Trophoblast cell (in vitro differentiated cells and primary cell): Measurements from ENCODE around the gene FRAS1.

Experiments used
- DNase-seq, 2 donors: peaks; one replicate each; pipeline ENCODE4 v3.0.0-alpha.2; 2016
- H2AFZ ChIP-seq: 2 replicates; pipeline ENCODE4 v1.6.1; 2013; ENCODE audit warnings: low read length, moderate library complexity, mild to moderate bottlenecking; ENCODE audit not compliant: insufficient read depth, poor library complexity
- H2AK5ac ChIP-seq: 2 replicates; pipeline ENCODE4 v1.6.1; 2013; ENCODE audit warnings: mild to moderate bottlenecking, low read length
- H2BK120ac ChIP-seq: 2 replicates; pipeline ENCODE4 v1.6.1; 2013; ENCODE audit warnings: low read length, mild to moderate bottlenecking, moderate library complexity; ENCODE audit not compliant: insufficient read depth, poor library complexity
- H2BK12ac ChIP-seq: 2 replicates; pipeline ENCODE4 v1.6.1; 2013; ENCODE audit warnings: mild to moderate bottlenecking, low read length, moderate library complexity
- H2BK5ac ChIP-seq: 2 replicates; pipeline ENCODE4 v1.6.1; 2013; ENCODE audit warnings: low read length, low read depth, moderate library complexity, mild to moderate bottlenecking; ENCODE audit not compliant: poor library complexity
- H3K14ac ChIP-seq: 2 replicates; pipeline ENCODE4 v1.6.1; 2013; ENCODE audit warnings: mild to moderate bottlenecking, low read length
- H3K18ac ChIP-seq: 2 replicates; pipeline ENCODE4 v1.6.1; 2013; ENCODE audit warnings: mild to moderate bottlenecking, low read length
- H3K23ac ChIP-seq: 2 replicates; pipeline ENCODE4 v1.6.1; 2013; ENCODE audit warnings: low read length
- H3K27ac ChIP-seq: 2 replicates; pipeline ENCODE4 v1.5.1; 2013; ENCODE audit warnings: low read depth, mild to moderate bottlenecking, inconsistent platforms, low read length, moderate library complexity
- H3K27me3 ChIP-seq: 2 replicates; pipeline ENCODE4 v1.6.1; 2013; ENCODE audit warnings: inconsistent platforms, mild to moderate bottlenecking, low read length, moderate library complexity; ENCODE audit not compliant: insufficient read depth
- H3K36me3 ChIP-seq, 2 experiments: 1 replicate in 1 of 2; 2 replicates in 1 of 2; pipeline ENCODE4 v1.6.1; 2013; ENCODE audit warnings: low read length in 2 of 2, mild to moderate bottlenecking in 2 of 2, moderate library complexity in 1 of 2; ENCODE audit not compliant: insufficient read depth in 2 of 2, control insufficient read depth in 1 of 2
- H3K4ac ChIP-seq: 2 replicates; pipeline ENCODE4 v1.6.1; 2013; ENCODE audit warnings: low read depth, mild to moderate bottlenecking, low read length, moderate library complexity
- H3K4me1 ChIP-seq, 2 experiments: 1 replicate in 1 of 2; 2 replicates in 1 of 2; pipeline ENCODE4 v1.6.1; 2013; ENCODE audit warnings: low read length in 2 of 2, mild to moderate bottlenecking in 2 of 2, moderate library complexity in 1 of 2; ENCODE audit not compliant: insufficient read depth in 2 of 2, control insufficient read depth in 1 of 2
- H3K4me2 ChIP-seq: 2 replicates; pipeline ENCODE4 v1.6.1; 2013; ENCODE audit warnings: inconsistent platforms, mild to moderate bottlenecking, low read length, moderate library complexity
- H3K4me3 ChIP-seq: 2 replicates; pipeline ENCODE4 v1.5.1; 2013; ENCODE audit warnings: mild to moderate bottlenecking, low read depth, low read length, inconsistent platforms
- H3K79me1 ChIP-seq: one replicate; pipeline ENCODE4 v1.6.1; 2013; ENCODE audit warnings: low read length
- H3K79me2 ChIP-seq: 2 replicates; pipeline ENCODE4 v1.6.1; 2013; ENCODE audit warnings: low read length, mild to moderate bottlenecking; ENCODE audit not compliant: control insufficient read depth, insufficient read depth, poor library complexity
- H3K9ac ChIP-seq: 2 replicates; pipeline ENCODE4 v1.6.1; 2013; ENCODE audit warnings: mild to moderate bottlenecking, low read length
- H3K9me3 ChIP-seq: 2 replicates; pipeline ENCODE4 v1.6.1; 2013; ENCODE audit warnings: low read depth, mild to moderate bottlenecking, control low read depth, inconsistent platforms, low read length; ENCODE audit not compliant: insufficient read depth
- H4K12ac ChIP-seq: 2 replicates; pipeline ENCODE4 v1.6.1; 2013; ENCODE audit warnings: low read depth, mild to moderate bottlenecking, low read length, moderate library complexity
- H4K8ac ChIP-seq: 2 replicates; pipeline ENCODE4 v1.6.1; 2013; ENCODE audit warnings: low read depth, mild to moderate bottlenecking, low read length, moderate library complexity
- H4K91ac ChIP-seq: one replicate; pipeline ENCODE4 v1.6.1; 2013; ENCODE audit warnings: low read depth, mild to moderate bottlenecking, low read length, moderate library complexity
- WGBS: extraction: QIAGEN DNeasy Blood & Tissue Kit; methylation state at CpG from one replicate; pipeline ENCODE4 v1.1.7; 2013; ENCODE audit warnings: missing lambda C conversion rate; ENCODE audit not compliant: insufficient read length, insufficient coverage; ENCODE audit errors: extremely low coverage; 5-methylcytosine and 5-hydroxymethylcytosine counted together

FRAS1 gene

DNA sequence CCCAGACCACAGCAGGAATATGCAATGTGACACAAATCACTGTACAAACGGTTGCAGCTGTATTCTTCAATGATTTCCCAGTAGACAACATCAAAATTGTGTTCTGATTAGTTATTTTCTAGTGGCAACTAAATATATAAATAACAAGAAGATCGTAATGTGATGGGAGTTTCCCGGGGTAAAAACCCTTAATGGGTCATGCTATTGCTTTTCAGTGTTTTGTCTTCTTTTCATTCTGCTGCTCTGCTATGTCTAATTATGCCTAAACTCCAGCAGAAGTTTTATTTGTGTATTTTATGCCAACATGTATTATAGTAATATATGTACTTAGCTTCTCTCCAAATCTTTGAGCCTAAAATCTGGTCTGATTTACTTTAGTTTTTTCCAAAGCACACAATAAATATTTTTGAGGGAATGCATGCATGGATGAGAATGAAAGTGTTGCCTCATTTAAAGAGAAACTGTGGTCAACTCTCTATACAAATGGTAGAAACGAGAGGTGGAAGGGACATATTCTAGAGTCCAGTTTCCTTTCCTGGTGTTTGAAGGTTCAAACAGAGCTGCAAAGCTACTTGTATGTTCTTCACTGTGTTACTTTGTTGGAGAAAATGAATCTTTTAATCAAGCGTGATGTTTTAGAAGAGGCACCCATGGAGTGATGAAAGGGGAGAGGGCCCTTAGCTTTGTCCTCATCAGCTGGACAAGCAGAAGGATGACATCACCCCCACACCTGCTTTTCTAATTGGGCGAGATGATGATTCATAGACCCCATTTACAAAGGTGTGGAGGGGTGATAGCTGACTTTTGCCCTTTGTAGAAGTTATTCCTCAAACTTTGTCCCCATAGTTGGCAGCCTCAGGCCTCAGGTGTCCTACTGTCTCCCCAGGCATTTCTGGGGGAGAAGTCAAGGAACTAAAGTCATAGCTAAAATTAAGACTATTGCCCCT, 129.7 kb downstream of the FRAS1 start:
- H3K27me3 ChIP-seq, result no peaks in the 10 kb centered on the region
- no peak overlapping the region for H4K91ac ChIP-seq
- H3K9me3 ChIP-seq, result no peaks in the 10 kb centered on the region
- no peak overlapping the region for H4K8ac ChIP-seq
- H3K4me1 ChIP-seq, result peaks cover 0 to 12% of the 10 kb centered on the region in 2 experiments
- no peak for DNase-seq
- no peak overlapping the region for H2AFZ ChIP-seq
- H3K23ac ChIP-seq, result no peak overlapping the region
- H3K36me3 ChIP-seq, result peaks cover under 1 to 3% of the 10 kb centered on the region in 2 experiments
- H3K27ac ChIP-seq, result no peak overlapping the region
- H2BK12ac ChIP-seq, result no peak overlapping the region
- no peak overlapping the region for H4K12ac ChIP-seq
- H3K4me3 ChIP-seq, result no peak overlapping the region
- WGBS, result no CpG with 5 or more reads among the region's 6 CpGs
- H2BK5ac ChIP-seq, result no peak overlapping the region
- no peak overlapping the region for H3K4me2 ChIP-seq
- H2BK120ac ChIP-seq, result no peak overlapping the region
- H3K18ac ChIP-seq, result no peak overlapping the region
- no peak overlapping the region for H3K9ac ChIP-seq
- H3K4ac ChIP-seq, result no peak overlapping the region
- H2AK5ac ChIP-seq, result no peak overlapping the region
- H3K79me2 ChIP-seq, result peaks cover 1% of the 10 kb centered on the region
- H3K79me1 ChIP-seq, result peaks cover 2% of the 10 kb centered on the region
- no peak overlapping the region for H3K14ac ChIP-seq

- Histone ChIP-seq H3K9me3 (no peaks in the 10 kb centered on the region), H4K12ac (no peak overlapping the region), H3K4me1 (peaks cover 0 to 7% of the 10 kb centered on the region in 2 experiments), H3K27me3 (no peaks in the 10 kb centered on the region), H2AFZ (no peak overlapping the region), H3K4ac (no peak overlapping the region), H3K18ac (no peak overlapping the region), H2BK12ac (no peak overlapping the region), H3K9ac (no peak overlapping the region), H3K14ac (no peak overlapping the region), H2BK120ac (no peak overlapping the region), H3K27ac (peak overlapping the region; percentile 12), H3K79me1 (peaks cover 2% of the 10 kb centered on the region), H3K4me2 (peak overlapping the region; percentile 20), H4K8ac (no peak overlapping the region), H3K79me2 (peaks cover 1% of the 10 kb centered on the region), H4K91ac (no peak overlapping the region), H2AK5ac (no peak overlapping the region), H3K4me3 (no peak overlapping the region), H3K23ac (no peak overlapping the region), H2BK5ac (no peak overlapping the region), H3K36me3 (peaks cover under 1% of the 10 kb centered on the region in 2 experiments)
- WGBS, result no CpG with 5 or more reads among the region's 1 CpG
- DNase-seq, result no peak
Observed at GRCh38 chr4:78190068-78190467, 132.9 kb downstream of the FRAS1 start.

DNA sequence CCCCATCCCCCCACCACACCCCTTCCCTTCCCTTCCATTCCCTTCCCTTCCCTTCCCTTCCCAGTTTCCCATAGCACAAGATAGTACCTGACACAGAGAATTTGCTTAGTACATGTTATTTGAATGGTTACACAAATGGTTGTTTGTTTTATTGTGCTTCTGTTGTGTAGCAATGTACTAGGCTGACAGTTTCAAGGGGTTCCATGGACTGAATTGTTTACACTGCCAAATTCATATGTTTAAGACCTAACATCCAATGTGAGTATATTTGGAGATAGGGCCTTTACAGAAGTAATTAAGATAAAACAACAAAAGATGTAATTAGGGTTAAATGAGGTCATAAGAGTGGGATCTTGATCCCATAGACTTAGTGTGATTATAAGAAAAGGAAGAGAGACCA, 133.5 kb downstream of the FRAS1 start:
- H2BK120ac ChIP-seq, result no peak overlapping the region
- H2AFZ ChIP-seq, result no peak overlapping the region
- peaks cover 0 to 7% of the 10 kb centered on the region in 2 experiments for H3K4me1 ChIP-seq
- H3K36me3 ChIP-seq, result peaks cover 3 to 5% of the 10 kb centered on the region in 2 experiments
- H3K14ac ChIP-seq, result no peak overlapping the region
- peaks cover 1% of the 10 kb centered on the region for H3K79me2 ChIP-seq
- H3K79me1 ChIP-seq, result peaks cover 2% of the 10 kb centered on the region
- H3K9me3 ChIP-seq, result peaks cover 3% of the 10 kb centered on the region
- no peak overlapping the region for H3K18ac ChIP-seq
- H3K9ac ChIP-seq, result no peak overlapping the region
- no peak overlapping the region for H2BK12ac ChIP-seq
- no peaks in the 10 kb centered on the region for H3K27me3 ChIP-seq
- no peak overlapping the region for H4K12ac ChIP-seq
- H3K4me2 ChIP-seq, result no peak overlapping the region
- DNase-seq, result no peak
- H2BK5ac ChIP-seq, result no peak overlapping the region
- no peak overlapping the region for H4K91ac ChIP-seq
- H3K4me3 ChIP-seq, result no peak overlapping the region
- H2AK5ac ChIP-seq, result no peak overlapping the region
- H4K8ac ChIP-seq, result no peak overlapping the region
- H3K23ac ChIP-seq, result no peak overlapping the region
- peak overlapping the region; percentile 32 for H3K27ac ChIP-seq
- H3K4ac ChIP-seq, result no peak overlapping the region

- no peak overlapping the region for H2BK12ac ChIP-seq
Observed at GRCh38 chr4:78197947-78198346, 140.8 kb downstream of the FRAS1 start.

More at GRCh38 chr4:78197947-78198346, 140.8 kb downstream of the FRAS1 start:
- Histone ChIP-seq H4K8ac (no peak overlapping the region), H3K4me2 (no peak overlapping the region), H4K12ac (no peak overlapping the region), H3K9ac (no peak overlapping the region), H2BK5ac (no peak overlapping the region), H3K18ac (no peak overlapping the region), H3K79me1 (no peaks in the 10 kb centered on the region), H3K27ac (no peak overlapping the region), H2BK120ac (no peak overlapping the region), H3K27me3 (no peaks in the 10 kb centered on the region), H2AFZ (no peak overlapping the region), H3K9me3 (peaks cover 4% of the 10 kb centered on the region), H2AK5ac (no peak overlapping the region), H3K36me3 (peaks cover 4 to 8% of the 10 kb centered on the region in 2 experiments), H3K14ac (no peak overlapping the region), H3K4ac (no peak overlapping the region), H3K4me3 (no peak overlapping the region), H3K4me1 (peaks cover 0 to 1% of the 10 kb centered on the region in 2 experiments), H3K23ac (no peak overlapping the region), H3K79me2 (peaks cover 2% of the 10 kb centered on the region), H4K91ac (no peak overlapping the region)
- DNase-seq, result no peak
- no CpG with 5 or more reads among the region's 4 CpGs for WGBS
